Endothelial cell of umbilical vein (primary cell): ENCODE data around the gene USP36. TPM values are rescaled to one million over a fixed set of nuclear protein-coding genes. Genes with fewer than 3 reads are reported as not detected.

ENCODE experiments used
- BruUV-seq: library from RNA; stranded (reverse); fragments of 400-500 nt; replicated peaks from 2 replicates; lab custom pipeline; 2021; lab: Mats Ljungman, UMichigan
- CTCF ChIA-PET: fragments of 300-600, 350-600 bp; sonication (Branson Sonifier 250); formaldehyde crosslinking; loops from one replicate; lab custom pipeline; 2021; ENCODE audit warnings: antibody characterized with exemption, inconsistent platforms; lab: Charles Lee
- POLR2A ChIA-PET: fragments of 300-600, 350-600 bp; sonication (Branson Sonifier 250); formaldehyde crosslinking; loops from one replicate; lab custom pipeline; 2021; ENCODE audit warnings: antibody characterized with exemption, inconsistent platforms; lab: Charles Lee
- DNase-seq: peaks from one replicate; pipeline ENCODE4 v3.0.0-alpha.2; 2011; ENCODE audit warnings: low read depth, low spot score
- FAIRE-seq: peaks from 2 replicates; lab custom pipeline; 2011; peaks lifted over from hg19 to GRCh38; lab: Jason Lieb, UNC
- H2AFZ ChIP-seq: 2 replicates; pipeline ENCODE4 v1.6.0; 2012; ENCODE audit warnings: low read depth, low read length, control low read depth, inconsistent platforms
- H3K27ac ChIP-seq: 2 replicates; pipeline ENCODE4 v1.5.1; 2011; ENCODE audit warnings: low read depth, mild to moderate bottlenecking, control low read depth, low read length, moderate library complexity; ENCODE audit not compliant: insufficient read depth
- H3K27me3 ChIP-seq, 2 experiments: 2 replicates each; pipeline versions ENCODE4 v1.6.0 to v1.6.1; 2011; ENCODE audit warnings: low read length in 2 of 2, mixed read lengths in 1 of 2; ENCODE audit not compliant: control insufficient read depth in 2 of 2, insufficient read depth in 2 of 2
- H3K36me3 ChIP-seq, 2 experiments: 2 replicates in 1 of 2; 3 replicates in 1 of 2; pipeline ENCODE4 v1.5.1; 2011; ENCODE audit warnings: low read length in 2 of 2, mild to moderate bottlenecking in 1 of 2, moderate library complexity in 1 of 2; ENCODE audit not compliant: control insufficient read depth in 2 of 2, insufficient read depth in 2 of 2; ENCODE audit errors: extremely low read depth in 1 of 2
- H3K4me1 ChIP-seq: 3 replicates; pipeline ENCODE4 v1.5.1; 2011; ENCODE audit warnings: mild to moderate bottlenecking, low read length; ENCODE audit not compliant: control insufficient read depth, insufficient read depth; ENCODE audit errors: extremely low read depth
- H3K4me2 ChIP-seq: 2 replicates; pipeline ENCODE4 v1.6.1; 2011; ENCODE audit warnings: low read length, control low read depth, mixed read lengths; ENCODE audit not compliant: insufficient read depth
- H3K4me3 ChIP-seq, 3 experiments: fragments of 200-600 bp in 1 of 3; sonication (generic), shearing (Covaris generic) in 1 of 3; replicated peaks in 1 of 3; 2 replicates each; pipeline ENCODE4 v1.5.1; 2011 to 2016; ENCODE audit warnings: control low read depth in 3 of 3, low read length in 3 of 3, mild to moderate bottlenecking in 2 of 3, inconsistent platforms in 1 of 3, low read depth in 1 of 3, moderate library complexity in 1 of 3; ENCODE audit not compliant: insufficient read depth in 1 of 3
- H3K79me2 ChIP-seq: 2 replicates; pipeline ENCODE4 v1.6.0; 2012; ENCODE audit warnings: low read length, inconsistent platforms; ENCODE audit not compliant: control insufficient read depth, insufficient read depth
- H3K9ac ChIP-seq: replicated peaks from 2 replicates; pipeline ENCODE3; 2011; ENCODE audit warnings: low read length, control low read depth; ENCODE audit not compliant: insufficient read depth; ENCODE audit errors: extremely low read depth
- H3K9me1 ChIP-seq: replicated peaks from 3 replicates; pipeline ENCODE4 v1.6.0; 2011; ENCODE audit warnings: mild to moderate bottlenecking, low read length; ENCODE audit not compliant: control insufficient read depth, insufficient read depth; ENCODE audit errors: extremely low read depth
- H3K9me3 ChIP-seq: replicated peaks from 2 replicates; pipeline ENCODE4 v1.5.1; 2012; ENCODE audit warnings: low read length, inconsistent platforms; ENCODE audit not compliant: control insufficient read depth, insufficient read depth
- H4K20me1 ChIP-seq: replicated peaks from 2 replicates; pipeline ENCODE3; 2011; ENCODE audit warnings: mild to moderate bottlenecking, low read length; ENCODE audit not compliant: control insufficient read depth, insufficient read depth; ENCODE audit errors: extremely low read depth
- EZH2 ChIP-seq: IDR thresholded peaks from 2 replicates; pipeline ENCODE4 v1.6.1; 2012; ENCODE audit warnings: borderline replicate concordance, low read depth, mild to moderate bottlenecking, moderate library complexity, low read length, inconsistent platforms; ENCODE audit not compliant: severe bottlenecking
- FOS ChIP-seq: IDR thresholded peaks from 2 replicates; pipeline ENCODE4 v1.6.1; 2011; ENCODE audit warnings: mild to moderate bottlenecking, low read length, moderate library complexity, borderline replicate concordance; ENCODE audit not compliant: insufficient read depth
- JUN ChIP-seq: IDR thresholded peaks from 2 replicates; pipeline ENCODE4 v1.6.1; 2011; ENCODE audit warnings: borderline replicate concordance, low read depth; ENCODE audit not compliant: insufficient read length, insufficient read depth
- MYC ChIP-seq: IDR thresholded peaks from one replicate; pipeline ENCODE4 v1.6.1; 2011; ENCODE audit warnings: mild to moderate bottlenecking, low read depth, low read length
- POLR2A ChIP-seq: IDR thresholded peaks from 2 replicates; pipeline ENCODE4 v1.6.1; 2012; ENCODE audit warnings: low read depth, mild to moderate bottlenecking, control low read depth, low read length
- dilution Hi-C: fragments of 300-500 bp; cut with MboI; formaldehyde crosslinking; loops from one replicate; pipeline ENCODE4 v1.15.0; 2019; ENCODE audit warnings: low sequenced_read_pairs; ENCODE audit not compliant: extremely low pct_ligation_motif_present
- intact Hi-C: fragments of 100-400 bp; cut with micrococcal nuclease; formaldehyde crosslinking; loops from one replicate; pipeline ENCODE4 v1.10.0; 2022
- polyA plus RNA-seq, 4 experiments: library from polyadenylated mRNA; depleted of rRNA in 3 of 4; stranded (reverse) in 3 of 4; unstranded in 1 of 4; fragments of >200 nt; gene quantifications; 2 replicates each; pipeline versions ENCODE4 v1.2.1 to v1.2.3, GENCODE V29; 2011 to 2012; ENCODE audit warnings: missing spikeins in 1 of 4
- total RNA-seq: library from RNA; stranded (reverse); gene quantifications from 2 replicates; pipeline ENCODE4 v1.2.3, GENCODE V29; 2021
- TF ChIP-seq, protein P1 (sequence below): IDR thresholded peaks from 2 replicates; pipeline ENCODE4 v1.6.1; 2011; ENCODE audit not compliant: insufficient read depth, insufficient read length
- TF ChIP-seq, protein P2 (sequence below), 2 donors: IDR thresholded peaks; 1 replicate in 1 of 2; 2 replicates in 1 of 2; pipeline ENCODE4 v1.5.1; 2011; ENCODE audit warnings: low read length in 2 of 2, mild to moderate bottlenecking in 2 of 2, moderate library complexity in 2 of 2, control low read depth in 1 of 2, inconsistent platforms in 1 of 2, low read depth in 1 of 2; ENCODE audit not compliant: insufficient read depth in 1 of 2; ENCODE audit errors: extremely low read depth in 1 of 2

Gene USP36
- total and polyA plus RNA-seq, 2 donors (not counting 3 experiments of a cell fraction or from before 2014, with no cell fraction given) = 29.8 to 46.6 TPM

DNA sequence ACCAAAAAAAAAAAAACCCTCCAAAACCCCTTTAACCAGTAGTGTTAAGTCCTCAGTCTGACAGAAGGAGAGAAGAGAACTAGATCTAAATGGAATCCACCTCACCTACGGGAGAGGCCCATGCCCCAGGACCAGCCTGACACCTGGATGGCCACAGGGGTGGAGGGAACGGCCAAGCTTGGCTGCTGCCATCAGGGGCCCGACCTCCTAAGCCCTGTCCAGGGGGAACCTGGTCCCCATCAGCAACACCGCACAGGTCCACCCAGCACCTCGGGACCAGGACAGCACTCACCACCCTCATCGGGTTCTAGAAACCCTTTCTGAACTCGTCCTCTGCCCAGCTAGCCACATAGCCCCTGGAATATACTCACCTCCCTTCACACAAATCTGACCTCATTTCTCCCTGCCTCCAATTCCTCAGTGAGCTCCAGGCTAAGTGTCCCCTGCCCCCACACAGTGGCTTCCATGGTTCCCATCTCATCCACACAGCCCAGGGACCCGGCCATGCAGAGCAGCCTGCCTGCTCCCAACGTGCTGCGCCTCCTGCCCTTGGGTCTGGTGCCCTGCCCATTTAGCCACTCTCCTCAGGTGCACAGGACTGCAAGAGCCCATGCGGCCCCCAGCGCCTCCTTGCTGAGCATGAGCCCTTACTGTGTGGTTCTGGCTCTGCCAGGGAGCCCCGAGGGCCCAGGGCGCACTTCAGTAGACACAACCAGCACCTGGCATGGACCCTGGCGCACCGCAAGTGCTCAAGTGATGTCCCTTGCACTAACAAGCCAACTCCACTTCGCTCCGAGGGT, 40.3 kb downstream of the USP36 start:
- H3K27me3 ChIP-seq = no peaks in the 10 kb centered on the region
- BruUV-seq = no TSS peak
- no peaks in the 10 kb centered on the region for H3K9me3 ChIP-seq
- no peaks in the 10 kb centered on the region for H3K9me1 ChIP-seq
- H4K20me1 ChIP-seq = no peaks in the 10 kb centered on the region
- DNase-seq (no peak), FAIRE-seq (no peak)
- H3K79me2 ChIP-seq = no peaks in the 10 kb centered on the region
- H3K9ac ChIP-seq = no peak overlapping the region
- CTCF ChIA-PET = interaction anchor here (0.6 to 3.8 kb wide), 5 partner anchors 15 to 303 kb away, joined by 3 to 29 read pairs (median 4); no protein-coding TSS in a partner anchor
- intact Hi-C loops = no loop called here
- H3K27ac ChIP-seq = no peak overlapping the region
- TF ChIP-seq MYC = no peak
- TF ChIP-seq POLR2A = no peak
- TF ChIP-seq, protein P1, sequence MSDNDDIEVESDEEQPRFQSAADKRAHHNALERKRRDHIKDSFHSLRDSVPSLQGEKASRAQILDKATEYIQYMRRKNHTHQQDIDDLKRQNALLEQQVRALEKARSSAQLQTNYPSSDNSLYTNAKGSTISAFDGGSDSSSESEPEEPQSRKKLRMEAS = no peak
- no peak for TF ChIP-seq EZH2
- H3K36me3 ChIP-seq = peaks cover 9 to 44% of the 10 kb centered on the region in 2 experiments
- no peak overlapping the region for H3K4me2 ChIP-seq
- no peak overlapping the region for H3K4me3 ChIP-seq
- dilution Hi-C loops = no loop called here
- POLR2A ChIA-PET = no interaction called here
- H3K4me1 ChIP-seq = peaks cover 8% of the 10 kb centered on the region
- H2AFZ ChIP-seq = no peak overlapping the region

DNA sequence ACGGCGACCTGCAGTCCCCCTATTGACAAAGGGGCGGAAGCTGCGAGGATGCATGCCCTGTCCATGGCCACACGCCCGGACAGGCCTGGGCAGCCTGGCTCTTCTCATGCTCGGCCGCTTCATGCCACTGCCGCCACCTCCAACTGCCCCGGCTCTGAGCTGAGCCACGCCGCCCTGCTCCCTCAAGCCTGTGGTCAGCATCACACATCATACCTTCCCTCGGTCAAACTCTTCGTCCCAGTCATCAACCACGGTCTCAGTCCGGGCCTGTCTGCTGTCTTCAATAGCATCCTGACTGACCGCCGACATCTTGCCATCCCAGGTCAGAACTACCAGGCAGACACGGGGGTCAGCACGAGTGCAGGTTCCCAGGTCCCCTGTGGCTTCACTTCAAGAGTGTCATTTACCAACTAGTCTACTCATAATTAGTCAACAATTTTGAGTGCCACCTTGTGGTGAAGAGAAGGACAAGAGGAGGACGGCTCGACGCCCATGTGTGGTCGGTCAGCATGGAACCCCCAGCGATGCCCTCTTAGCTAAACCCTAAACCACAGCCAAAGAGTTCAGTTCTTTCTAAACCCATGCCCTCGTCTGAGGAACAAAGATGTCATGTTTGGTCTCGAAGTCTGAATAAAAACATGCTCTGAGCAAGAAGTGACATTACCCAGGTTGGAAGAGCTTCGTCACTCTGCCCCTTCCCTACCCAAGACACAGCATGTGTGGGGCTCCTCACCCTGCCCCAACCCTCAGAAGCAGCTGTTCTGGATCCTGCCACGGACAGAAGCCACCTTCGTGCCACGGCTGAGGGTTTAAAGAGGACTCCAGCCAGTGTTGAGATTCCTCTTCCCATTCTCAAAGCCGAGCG, 41.7 kb downstream of the USP36 start:
- no peaks in the 10 kb centered on the region for H3K27me3 ChIP-seq
- dilution Hi-C loops = no loop called here
- no peaks in the 10 kb centered on the region for H3K9me3 ChIP-seq
- no peaks in the 10 kb centered on the region for H3K79me2 ChIP-seq
- BruUV-seq = no TSS peak
- H3K4me2 ChIP-seq = no peak overlapping the region
- intact Hi-C loops = loop anchor here (1.0 kb wide), 1 partner anchor 302 kb away; no protein-coding TSS in a partner anchor
- no peaks in the 10 kb centered on the region for H3K9me1 ChIP-seq
- H3K9ac ChIP-seq = no peak overlapping the region
- peaks cover 9 to 48% of the 10 kb centered on the region in 2 experiments for H3K36me3 ChIP-seq
- POLR2A ChIA-PET = no interaction called here
- FAIRE-seq (peak; percentile 67), DNase-seq (peak; percentile 28)
- H2AFZ ChIP-seq = no peak overlapping the region
- H3K4me3 ChIP-seq = no peak overlapping the region
- CTCF ChIA-PET = interaction anchor here (0.8 to 3.8 kb wide), 10 partner anchors 9 to 302 kb away, joined by 3 to 29 read pairs (median 3); no protein-coding TSS in a partner anchor
- H4K20me1 ChIP-seq = no peaks in the 10 kb centered on the region
- no peaks in the 10 kb centered on the region for H3K4me1 ChIP-seq
- TF ChIP-seq POLR2A (no peak), FOS (no peak), JUN (no peak)
- TF ChIP-seq, protein P2, sequence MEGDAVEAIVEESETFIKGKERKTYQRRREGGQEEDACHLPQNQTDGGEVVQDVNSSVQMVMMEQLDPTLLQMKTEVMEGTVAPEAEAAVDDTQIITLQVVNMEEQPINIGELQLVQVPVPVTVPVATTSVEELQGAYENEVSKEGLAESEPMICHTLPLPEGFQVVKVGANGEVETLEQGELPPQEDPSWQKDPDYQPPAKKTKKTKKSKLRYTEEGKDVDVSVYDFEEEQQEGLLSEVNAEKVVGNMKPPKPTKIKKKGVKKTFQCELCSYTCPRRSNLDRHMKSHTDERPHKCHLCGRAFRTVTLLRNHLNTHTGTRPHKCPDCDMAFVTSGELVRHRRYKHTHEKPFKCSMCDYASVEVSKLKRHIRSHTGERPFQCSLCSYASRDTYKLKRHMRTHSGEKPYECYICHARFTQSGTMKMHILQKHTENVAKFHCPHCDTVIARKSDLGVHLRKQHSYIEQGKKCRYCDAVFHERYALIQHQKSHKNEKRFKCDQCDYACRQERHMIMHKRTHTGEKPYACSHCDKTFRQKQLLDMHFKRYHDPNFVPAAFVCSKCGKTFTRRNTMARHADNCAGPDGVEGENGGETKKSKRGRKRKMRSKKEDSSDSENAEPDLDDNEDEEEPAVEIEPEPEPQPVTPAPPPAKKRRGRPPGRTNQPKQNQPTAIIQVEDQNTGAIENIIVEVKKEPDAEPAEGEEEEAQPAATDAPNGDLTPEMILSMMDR (IDR thresholded peaks at IDR 0.05; ENCODE audit: extremely low read depth in 1 of 2, insufficient read depth in 1 of 2, low read depth in 1 of 2, low read length in 2 of 2) = peak; percentile 38 to 41
- H3K27ac ChIP-seq = no peak overlapping the region
